Stimulated activated CD4-positive, alpha-beta T cell treated with anti-CD3 and anti-CD28 coated beads, TNF-alpha, amount 100 ng/mL, for 24 hours (primary cell): ENCODE data around the gene ACTN1.

Experiments used
- DNase-seq, 3 experiments: peaks; one replicate each; pipeline ENCODE4 v3.0.0-alpha.2; 2020; ENCODE audit warnings: low read depth in 3 of 3

ACTN1 gene

DNA sequence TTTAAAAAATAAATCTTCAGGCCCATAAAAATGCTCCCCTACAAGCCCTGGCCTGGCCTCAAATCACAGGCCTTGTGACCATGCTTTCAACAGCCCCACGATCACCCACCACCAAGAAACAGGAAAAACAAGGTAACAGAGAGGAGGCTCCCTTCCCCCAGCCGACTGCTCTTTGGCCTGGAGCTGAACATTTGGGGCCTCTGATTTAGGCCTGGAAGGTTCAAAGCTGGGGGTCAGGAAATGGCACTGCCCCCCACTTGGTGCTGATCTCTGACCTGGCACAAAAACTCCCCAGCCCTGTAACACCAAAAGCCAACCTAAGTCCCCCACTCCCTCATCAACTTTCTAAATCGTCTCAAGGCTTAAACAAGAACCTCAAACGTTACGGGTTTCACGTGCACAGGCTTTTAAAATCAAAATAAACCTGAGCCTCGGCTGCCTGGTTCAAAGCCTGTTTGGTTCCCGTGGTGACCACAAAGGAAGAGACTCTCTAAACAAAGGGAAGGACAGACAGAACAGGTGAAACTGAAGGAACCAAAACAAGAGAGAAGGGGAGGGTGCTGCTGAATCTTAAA, 9.0 kb downstream of the ACTN1 start:
- no peak for DNase-seq

DNA sequence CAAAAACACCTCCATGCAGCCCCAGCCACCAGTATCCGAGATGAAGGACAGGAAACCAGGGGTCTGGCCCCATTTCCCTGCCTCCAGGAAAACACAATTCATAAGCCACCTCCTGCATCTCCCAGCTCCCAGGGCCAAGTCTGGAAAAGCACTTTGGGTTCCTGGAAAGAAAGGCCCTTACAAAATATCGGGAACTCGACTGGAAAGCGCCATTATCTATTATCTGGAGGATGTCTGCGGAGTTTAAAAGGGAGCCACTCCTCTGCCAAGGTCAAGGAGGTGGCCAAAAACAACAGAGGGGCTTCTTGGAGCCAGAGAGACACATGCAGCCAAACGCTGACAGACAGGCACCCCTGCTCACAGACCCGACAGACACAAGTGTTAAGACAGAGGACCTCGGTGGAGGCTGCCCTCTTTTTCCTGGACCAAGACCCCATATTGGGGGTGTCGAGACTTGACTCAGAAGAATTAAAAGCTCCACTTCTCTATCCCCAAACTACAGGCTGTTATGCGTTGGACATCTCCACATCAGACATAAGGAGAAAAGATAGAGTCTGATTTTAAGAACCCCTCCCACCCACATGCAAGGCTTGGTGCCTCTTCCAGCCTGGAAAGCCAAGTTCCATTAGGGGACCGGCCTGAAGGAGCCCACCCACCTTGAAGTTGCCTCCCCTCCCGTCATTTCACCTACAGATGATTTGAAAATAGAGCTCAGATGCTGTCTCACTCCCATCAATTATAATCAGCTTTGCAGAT, 9.6 kb downstream of the ACTN1 start:
- DNase-seq = no peak

- DNase-seq = no peak
Measured at GRCh38 chr14:68968721-68969120, 10.4 kb downstream of the ACTN1 start.

DNA sequence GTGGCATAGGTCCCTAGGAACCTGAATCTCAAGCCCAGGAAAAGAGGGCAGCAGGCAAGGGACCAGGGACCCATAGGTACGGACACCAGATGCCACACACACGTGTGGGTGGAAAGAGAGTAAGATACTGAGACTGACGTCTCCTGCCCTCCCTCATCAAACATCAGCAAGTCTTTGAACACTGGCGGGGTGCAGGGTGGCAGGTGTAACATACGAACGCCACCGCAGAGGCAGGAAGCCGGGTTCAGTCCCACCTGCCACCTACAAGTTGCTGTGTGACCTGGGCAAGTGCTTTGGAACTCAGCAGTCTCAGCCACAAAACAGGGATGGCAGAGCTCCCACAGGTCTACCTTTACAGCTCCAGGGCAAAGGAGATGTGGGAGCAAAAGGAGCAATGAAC, 11.1 kb downstream of the ACTN1 start:
- DNase-seq = peak in 1 of 3 experiments; percentile 25

DNA sequence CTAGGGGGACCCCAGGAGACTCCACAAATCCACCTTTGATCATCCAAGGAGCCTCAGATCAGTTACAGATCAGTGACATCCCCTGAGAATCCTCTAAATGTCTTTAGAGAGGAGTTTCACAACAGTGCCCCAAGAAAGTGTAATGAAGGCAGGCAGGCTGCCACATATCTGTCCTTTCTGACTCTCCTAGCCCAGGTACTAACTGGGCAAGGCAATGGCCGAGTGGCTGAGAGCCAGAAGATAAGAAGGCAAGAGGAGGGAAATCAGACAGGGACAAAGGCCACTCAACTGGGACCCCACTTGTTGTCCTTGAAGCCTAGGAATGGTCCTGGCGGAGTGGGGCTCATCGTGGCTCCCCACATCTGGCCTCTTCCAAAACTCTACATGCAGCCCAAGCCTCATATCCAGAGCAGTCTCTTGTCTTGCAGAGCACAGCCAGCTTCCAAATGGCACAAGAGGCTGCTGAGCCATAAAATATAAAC, 11.6 kb downstream of the ACTN1 start:
- no peak for DNase-seq

GRCh38 chr14:68966872-68967301, 12.2 kb downstream of the ACTN1 start:
- DNase-seq = no peak

GRCh38 chr14:68965261-68965761, 13.8 kb downstream of the ACTN1 start:
- no peak for DNase-seq

DNA sequence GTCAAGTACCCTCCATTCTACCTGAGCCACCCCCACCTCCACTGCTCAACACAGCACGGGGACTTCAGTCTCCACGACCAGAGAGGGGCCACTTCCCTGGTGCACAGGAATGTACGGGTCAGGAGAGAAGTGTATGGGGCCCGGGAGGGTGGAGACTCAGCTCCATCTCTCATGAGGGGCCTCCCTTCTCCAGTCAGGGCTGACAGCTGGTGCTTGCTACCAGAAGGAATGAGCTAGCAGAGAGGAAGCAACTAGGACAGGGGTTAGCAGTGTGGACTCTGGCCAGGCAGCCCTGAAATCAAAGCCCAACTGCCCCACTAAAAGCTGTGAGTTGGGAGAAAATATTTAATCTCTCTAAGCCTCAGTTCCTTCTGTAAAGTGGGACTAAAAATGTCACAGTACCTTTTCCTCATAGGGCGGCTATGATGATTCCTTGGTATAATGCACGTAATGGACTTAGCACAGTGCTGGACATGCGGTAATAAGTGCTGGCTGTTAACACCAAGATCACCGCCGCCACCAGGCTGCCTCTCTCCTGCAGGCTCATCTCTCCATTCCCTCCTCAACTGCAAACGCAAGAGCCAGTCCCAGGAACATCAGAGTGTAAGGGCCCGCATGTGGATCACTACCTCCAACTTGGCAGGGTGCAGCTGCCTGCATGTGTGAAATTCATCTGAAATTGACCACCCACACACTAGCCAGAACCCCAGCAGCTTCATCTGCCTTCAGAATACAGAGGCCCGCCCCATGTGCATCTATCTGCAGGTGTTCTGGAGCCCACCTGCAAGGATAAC, 14.6 kb downstream of the ACTN1 start:
- DNase-seq = no peak

DNA sequence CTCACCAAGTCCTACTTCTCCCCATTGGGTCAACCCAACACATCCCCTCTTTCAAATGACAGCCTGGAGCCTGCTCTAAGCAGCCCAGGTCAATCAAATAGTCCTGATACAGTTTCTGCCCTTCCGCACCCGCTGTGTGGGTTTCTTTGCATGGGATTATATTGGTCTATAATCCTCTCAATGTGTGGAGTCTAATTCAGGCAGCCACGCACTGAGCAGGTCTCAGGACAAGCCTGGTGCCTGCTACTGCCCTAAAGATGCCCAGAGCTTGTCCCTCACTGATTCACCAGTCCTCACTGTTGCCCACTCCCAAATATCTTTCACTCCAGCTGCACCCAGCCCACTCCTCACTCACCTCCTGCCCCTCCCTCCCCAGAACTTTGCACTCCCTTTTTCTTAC, 16.4 kb downstream of the ACTN1 start:
- DNase-seq = no peak

- no peak for DNase-seq
Measured at GRCh38 chr14:68961781-68962584, 17.1 kb downstream of the ACTN1 start.

DNA sequence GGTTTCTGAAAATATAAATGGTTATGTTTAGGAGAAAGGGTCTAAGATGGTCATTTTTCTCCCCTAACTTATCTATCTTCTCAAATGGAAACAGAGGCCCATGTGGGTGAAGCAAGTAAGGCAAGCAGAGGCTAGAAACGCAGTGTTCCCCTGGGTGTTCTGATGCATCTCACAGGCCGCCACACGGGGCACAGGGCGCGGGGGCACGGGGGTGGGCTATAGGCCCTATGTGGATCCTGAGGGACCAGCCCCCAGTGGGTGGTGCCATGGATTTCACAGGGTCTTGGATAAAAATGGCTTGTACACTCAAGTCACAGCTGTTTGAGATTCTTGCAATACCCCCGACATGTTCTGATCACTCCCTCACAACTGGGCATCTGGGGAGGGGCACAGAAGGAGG, 17.7 kb downstream of the ACTN1 start:
- DNase-seq = no peak

DNA sequence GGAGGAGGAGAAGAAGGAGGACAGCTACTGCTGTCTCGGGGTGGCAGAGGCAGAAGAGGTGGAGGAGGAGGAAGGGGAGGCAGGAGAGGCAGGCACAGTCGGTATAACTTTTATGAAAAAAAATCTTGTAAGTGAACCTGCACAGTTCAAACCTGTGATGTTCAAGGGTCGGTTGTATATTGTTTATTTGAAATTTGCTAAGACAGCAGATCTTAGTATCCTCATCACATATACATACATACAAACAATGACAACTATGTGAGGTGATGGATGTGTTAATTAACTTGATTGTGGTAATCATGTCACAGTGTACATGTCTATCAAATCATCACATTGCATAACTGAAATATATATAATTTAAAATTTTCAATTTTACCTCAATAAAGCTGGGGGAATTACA, 19.0 kb downstream of the ACTN1 start:
- DNase-seq = no peak

DNA sequence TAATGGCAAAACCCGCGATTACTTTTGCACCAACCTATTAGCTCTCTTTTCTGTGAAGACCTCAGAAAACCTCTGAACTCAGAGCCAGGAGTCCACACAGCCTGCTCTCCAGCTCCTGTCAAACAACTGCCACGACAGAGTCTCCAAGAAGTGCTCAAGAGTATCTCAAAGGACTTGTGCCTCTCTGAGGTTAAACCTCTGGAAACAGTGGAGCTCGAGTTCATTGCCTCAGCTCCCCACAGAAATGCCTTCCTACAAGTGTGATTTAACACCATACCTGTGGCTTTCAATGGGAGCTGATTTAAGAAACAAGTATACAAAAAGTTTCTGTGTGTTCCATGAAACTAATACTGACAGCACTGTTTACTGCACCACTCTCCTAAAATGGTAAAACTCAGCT, 20.1 kb downstream of the ACTN1 start:
- DNase-seq = no peak

DNA sequence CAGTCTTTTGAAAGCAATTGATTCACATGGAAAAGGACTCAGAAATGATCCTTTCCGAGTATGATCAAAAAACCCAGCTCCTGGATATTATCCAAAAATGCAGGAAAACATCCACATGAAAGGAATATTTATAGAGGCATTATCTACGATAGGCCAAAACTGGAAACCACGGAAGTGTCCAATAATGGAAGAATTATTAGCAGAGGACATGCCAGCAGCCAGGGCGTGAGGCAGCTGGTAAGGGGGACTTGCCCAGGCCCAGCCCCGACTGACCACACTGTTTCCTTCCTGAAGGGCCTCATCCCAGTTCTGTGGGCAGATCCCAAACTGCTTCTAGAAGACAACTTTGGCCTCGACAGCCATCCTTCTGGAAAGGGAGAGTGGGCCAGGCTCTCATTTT, 20.5 kb downstream of the ACTN1 start:
- DNase-seq = no peak

GRCh38 chr14:68957775-68958174, 21.3 kb downstream of the ACTN1 start:
- DNase-seq = no peak

DNA sequence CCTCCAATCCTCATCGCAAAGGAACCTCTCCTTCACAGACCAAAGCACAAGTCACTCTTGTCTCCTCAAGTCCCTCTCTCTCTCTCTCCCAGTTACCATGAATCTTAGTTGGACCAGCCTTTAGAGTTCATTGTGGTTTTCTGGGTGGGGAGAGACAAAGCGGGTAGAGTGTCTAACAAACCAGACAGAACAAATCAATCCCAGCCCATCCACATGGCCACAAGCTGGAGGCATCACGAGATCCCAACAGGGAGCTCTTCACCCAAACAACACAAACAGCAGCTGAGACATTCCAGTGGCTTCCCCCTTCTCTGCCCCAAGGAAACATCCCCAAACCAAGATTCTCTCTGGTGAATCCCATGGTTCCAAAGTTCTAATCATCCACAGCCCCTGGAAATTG, 22.4 kb downstream of the ACTN1 start:
- no peak for DNase-seq

GRCh38 chr14:68955851-68956179, 23.3 kb downstream of the ACTN1 start:
- DNase-seq = no peak

GRCh38 chr14:68955164-68955850, 23.8 kb downstream of the ACTN1 start:
- no peak for DNase-seq

GRCh38 chr14:68953196-68953555, 25.9 kb downstream of the ACTN1 start:
- DNase-seq = no peak

DNA sequence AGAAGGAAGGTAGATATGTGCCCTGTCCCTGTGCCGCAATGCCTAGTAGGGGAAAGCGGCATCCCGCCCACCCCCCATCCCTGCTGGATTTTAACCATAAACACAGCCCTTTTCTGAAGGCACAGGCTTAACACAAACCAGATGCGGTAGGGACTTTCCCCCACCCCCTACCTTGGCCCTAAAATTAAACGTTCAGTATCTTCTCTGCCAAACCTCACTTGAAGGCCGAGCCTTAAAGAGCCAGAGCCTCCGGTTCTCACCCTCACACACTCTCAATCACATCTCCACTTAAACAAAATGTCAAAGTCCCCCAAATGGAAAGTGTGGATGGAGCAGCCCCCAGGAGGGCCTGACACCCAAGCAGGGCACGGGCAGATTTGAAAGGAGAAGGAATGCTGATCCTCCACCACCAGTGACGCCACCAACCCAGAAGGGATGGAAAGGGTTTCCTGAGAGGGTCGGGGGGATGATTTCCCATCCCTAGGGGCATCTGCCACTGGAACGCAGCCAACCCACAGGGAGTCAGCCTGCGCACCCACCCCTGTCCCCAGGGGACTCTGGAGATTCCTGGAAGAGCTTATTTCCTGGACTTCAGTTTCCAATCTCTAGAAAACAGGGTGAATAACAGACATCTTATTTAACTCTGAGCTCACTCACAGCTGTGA, 26.4 kb downstream of the ACTN1 start:
- DNase-seq = no peak
